Osteocyte (in vitro differentiated cells): ENCODE measurements around the gene GHRHR. TPM values are rescaled to one million over a fixed set of nuclear protein-coding genes. Genes with fewer than 3 reads are reported as not detected.
A peak's percentile ranks its signal among the peaks of the same experiment; 100 is the strongest.

ENCODE experiments used
- DNase-seq: peaks from one replicate; pipeline ENCODE4 v3.0.0; 2021; ENCODE audit warnings: mixed read lengths; ENCODE audit not compliant: unreplicated experiment; ENCODE audit errors: extremely low spot score
- H3K27ac Mint-ChIP-seq: one replicate; pipeline ENCODE4 v1.8.0; 2021; ENCODE audit warnings: mild to moderate bottlenecking, mixed read lengths; ENCODE audit not compliant: unreplicated experiment
- H3K27me3 Mint-ChIP-seq: one replicate; pipeline ENCODE4 v1.8.0; 2021; ENCODE audit warnings: mixed read lengths; ENCODE audit not compliant: unreplicated experiment
- H3K36me3 Mint-ChIP-seq: one replicate; pipeline ENCODE4 v1.8.0; 2021; ENCODE audit warnings: mixed read lengths; ENCODE audit not compliant: unreplicated experiment
- H3K4me1 Mint-ChIP-seq: one replicate; pipeline ENCODE4 v1.8.0; 2021; ENCODE audit warnings: mixed read lengths; ENCODE audit not compliant: unreplicated experiment
- H3K4me3 Mint-ChIP-seq: one replicate; pipeline ENCODE4 v1.8.0; 2021; ENCODE audit warnings: mild to moderate bottlenecking, moderate library complexity, mixed read lengths; ENCODE audit not compliant: unreplicated experiment
- H3K9me3 Mint-ChIP-seq: one replicate; pipeline ENCODE4 v1.8.0; 2021; ENCODE audit warnings: mixed read lengths; ENCODE audit not compliant: unreplicated experiment
- total RNA-seq: library from RNA; stranded (reverse); gene quantifications from 2 replicates; pipeline ENCODE4 v1.2.1, GENCODE V29; 2021
- TF ChIP-seq, protein P1 (sequence below): fragments of 200-600 bp; sonication (generic); IDR thresholded peaks from 2 replicates; pipeline ENCODE4 v1.5.0; 2021; ENCODE audit warnings: antibody characterized with exemption, mild to moderate bottlenecking, moderate library complexity

The GHRHR gene
- total RNA-seq, 1 donor from 2014 or later = not detected

DNA sequence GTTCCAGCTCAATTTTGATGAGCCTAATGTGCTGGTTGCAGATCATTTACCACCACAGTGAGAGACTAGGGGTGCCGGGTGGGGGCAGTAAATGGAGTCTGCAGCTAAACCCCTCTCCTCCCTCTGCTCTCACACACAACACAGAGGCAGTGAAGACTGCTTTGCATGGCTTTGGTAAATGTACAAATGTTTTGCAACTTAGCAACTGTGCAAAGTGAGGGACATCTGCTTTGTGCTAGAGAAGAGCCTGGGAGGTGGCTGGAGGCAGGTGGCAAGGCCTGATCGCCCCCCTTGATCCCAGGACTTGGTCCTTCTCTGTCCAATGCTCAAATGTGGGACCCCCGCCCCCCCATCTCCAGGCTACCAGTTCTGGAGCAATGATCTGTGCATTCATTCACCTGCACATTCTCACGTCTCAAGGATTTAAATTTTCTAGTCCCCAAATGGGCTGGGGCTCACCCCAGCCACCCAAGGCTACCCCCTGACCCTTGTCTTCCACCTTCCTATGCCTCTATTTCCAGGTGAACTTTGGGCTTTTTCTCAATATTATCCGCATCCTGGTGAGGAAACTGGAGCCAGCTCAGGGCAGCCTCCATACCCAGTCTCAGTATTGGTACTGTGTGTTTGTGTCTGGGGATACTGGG, 11.6 kb downstream of the GHRHR start:
- Mint-ChIP-seq H3K27me3 (peaks cover 72% of the 10 kb centered on the region), H3K27ac (no peak overlapping the region)

DNA sequence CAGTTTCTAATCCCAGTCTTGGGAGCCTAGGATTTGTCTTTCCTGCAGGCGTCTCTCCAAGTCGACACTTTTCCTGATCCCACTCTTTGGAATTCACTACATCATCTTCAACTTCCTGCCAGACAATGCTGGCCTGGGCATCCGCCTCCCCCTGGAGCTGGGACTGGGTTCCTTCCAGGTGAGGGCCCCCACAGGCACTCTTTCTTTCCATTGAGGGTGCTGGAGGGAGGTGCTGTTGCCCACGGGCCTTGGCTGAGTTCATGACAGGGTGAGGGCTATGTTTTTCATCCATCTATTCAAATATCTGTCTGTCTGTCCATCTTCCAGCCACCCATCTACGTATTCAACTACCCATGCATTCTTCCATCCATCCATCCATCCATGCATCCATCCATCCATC, 12.6 kb downstream of the GHRHR start:
- Mint-ChIP-seq H3K27ac (no peak overlapping the region), H3K4me1 (no peaks in the 10 kb centered on the region), H3K4me3 (no peak overlapping the region), H3K36me3 (no peaks in the 10 kb centered on the region), H3K9me3 (no peaks in the 10 kb centered on the region), H3K27me3 (peaks cover 72% of the 10 kb centered on the region)
- TF ChIP-seq, protein P1, sequence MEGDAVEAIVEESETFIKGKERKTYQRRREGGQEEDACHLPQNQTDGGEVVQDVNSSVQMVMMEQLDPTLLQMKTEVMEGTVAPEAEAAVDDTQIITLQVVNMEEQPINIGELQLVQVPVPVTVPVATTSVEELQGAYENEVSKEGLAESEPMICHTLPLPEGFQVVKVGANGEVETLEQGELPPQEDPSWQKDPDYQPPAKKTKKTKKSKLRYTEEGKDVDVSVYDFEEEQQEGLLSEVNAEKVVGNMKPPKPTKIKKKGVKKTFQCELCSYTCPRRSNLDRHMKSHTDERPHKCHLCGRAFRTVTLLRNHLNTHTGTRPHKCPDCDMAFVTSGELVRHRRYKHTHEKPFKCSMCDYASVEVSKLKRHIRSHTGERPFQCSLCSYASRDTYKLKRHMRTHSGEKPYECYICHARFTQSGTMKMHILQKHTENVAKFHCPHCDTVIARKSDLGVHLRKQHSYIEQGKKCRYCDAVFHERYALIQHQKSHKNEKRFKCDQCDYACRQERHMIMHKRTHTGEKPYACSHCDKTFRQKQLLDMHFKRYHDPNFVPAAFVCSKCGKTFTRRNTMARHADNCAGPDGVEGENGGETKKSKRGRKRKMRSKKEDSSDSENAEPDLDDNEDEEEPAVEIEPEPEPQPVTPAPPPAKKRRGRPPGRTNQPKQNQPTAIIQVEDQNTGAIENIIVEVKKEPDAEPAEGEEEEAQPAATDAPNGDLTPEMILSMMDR = no peak
- DNase-seq = no peak

More for the DNA sequence above, 11.6 kb downstream of the GHRHR start:
- H3K9me3 Mint-ChIP-seq = no peaks in the 10 kb centered on the region
- no peak overlapping the region for H3K4me3 Mint-ChIP-seq
- TF ChIP-seq, protein P1 = no peak
- no peaks in the 10 kb centered on the region for H3K4me1 Mint-ChIP-seq
- H3K36me3 Mint-ChIP-seq = no peaks in the 10 kb centered on the region
- no peak for DNase-seq

DNA sequence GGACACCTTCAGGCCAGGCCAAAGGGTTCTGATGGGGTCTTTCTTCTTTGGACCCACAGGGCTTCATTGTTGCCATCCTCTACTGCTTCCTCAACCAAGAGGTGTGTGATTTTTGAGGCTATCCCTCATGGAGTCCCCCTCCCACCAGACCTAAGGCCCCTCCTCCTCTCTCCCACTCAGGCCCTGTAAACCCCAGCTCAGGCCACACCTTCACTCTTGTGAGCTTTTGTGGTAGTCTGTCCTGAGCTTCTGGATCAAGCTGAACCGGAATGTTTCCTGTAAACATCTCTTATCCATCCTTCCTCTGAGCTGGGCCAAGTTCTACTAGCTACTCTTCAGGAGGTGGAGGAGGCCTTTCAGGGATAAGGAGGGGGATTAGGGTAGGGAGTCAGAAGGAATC, 13.5 kb downstream of the GHRHR start:
- no peak for DNase-seq
- peaks cover 63% of the 10 kb centered on the region for H3K27me3 Mint-ChIP-seq
- H3K27ac Mint-ChIP-seq = no peak overlapping the region
- no peaks in the 10 kb centered on the region for H3K4me1 Mint-ChIP-seq
- no peak overlapping the region for H3K4me3 Mint-ChIP-seq
- H3K36me3 Mint-ChIP-seq = no peaks in the 10 kb centered on the region
- TF ChIP-seq, protein P1 = no peak
- H3K9me3 Mint-ChIP-seq = no peaks in the 10 kb centered on the region

DNA sequence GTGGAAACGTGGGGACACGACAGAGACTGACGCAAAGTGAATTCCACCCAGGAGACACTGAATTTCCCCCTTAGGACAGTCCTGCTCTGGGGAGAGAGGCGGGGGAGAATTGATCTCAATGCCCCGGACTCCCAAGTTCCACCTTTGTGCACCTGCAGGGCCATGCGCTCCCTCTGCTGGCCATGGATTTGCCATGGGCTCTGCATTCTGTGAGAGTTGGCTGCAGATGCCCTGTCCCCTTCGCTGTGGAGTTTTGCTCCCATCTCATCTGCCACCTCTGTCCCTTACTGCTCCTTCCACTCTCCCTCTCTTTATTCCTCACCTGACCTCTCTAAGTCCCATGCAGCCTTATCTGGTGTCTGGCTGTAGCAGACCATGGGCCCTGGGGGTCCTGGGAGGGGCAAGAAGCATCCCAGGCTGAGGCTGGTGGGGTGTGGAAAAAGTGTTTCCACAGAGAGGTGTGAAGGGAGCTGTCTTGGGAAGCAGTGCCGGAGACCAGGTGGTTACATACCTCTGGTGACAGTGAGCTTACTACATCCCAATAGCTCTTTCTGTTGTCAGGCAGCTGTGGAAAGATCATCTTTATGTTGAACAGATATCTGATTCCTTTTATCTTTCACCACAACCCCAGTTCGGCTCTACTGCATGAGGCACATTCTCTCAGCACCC, 14.3 kb downstream of the GHRHR start:
- no peaks in the 10 kb centered on the region for H3K9me3 Mint-ChIP-seq
- H3K4me3 Mint-ChIP-seq = no peak overlapping the region
- TF ChIP-seq, protein P1 = peak; percentile 62
- no peaks in the 10 kb centered on the region for H3K36me3 Mint-ChIP-seq
- H3K27ac Mint-ChIP-seq = no peak overlapping the region
- no peak for DNase-seq
- no peaks in the 10 kb centered on the region for H3K4me1 Mint-ChIP-seq
- peaks cover 61% of the 10 kb centered on the region for H3K27me3 Mint-ChIP-seq

DNA sequence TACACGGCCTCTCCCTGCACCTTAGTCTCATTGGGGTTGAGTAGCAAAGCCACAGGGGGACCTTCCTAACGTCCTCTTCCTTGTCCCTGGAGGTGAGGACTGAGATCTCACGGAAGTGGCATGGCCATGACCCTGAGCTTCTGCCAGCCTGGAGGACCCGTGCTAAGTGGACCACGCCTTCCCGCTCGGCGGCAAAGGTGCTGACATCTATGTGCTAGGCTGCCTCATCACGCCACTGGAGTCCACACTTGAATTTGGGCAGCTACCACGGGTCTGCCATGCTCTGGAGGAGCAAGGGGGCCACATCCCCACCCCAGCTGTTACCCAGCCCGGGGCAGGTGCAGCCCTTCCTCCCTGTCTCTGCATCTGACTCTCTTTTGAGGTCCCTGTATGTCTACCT, 15.3 kb downstream of the GHRHR start:
- H3K9me3 Mint-ChIP-seq = no peaks in the 10 kb centered on the region
- peaks cover 3% of the 10 kb centered on the region for H3K4me1 Mint-ChIP-seq
- no peak overlapping the region for H3K27ac Mint-ChIP-seq
- H3K36me3 Mint-ChIP-seq = no peaks in the 10 kb centered on the region
- TF ChIP-seq, protein P1 = no peak
- no peak for DNase-seq
- H3K4me3 Mint-ChIP-seq = no peak overlapping the region
- peaks cover 64% of the 10 kb centered on the region for H3K27me3 Mint-ChIP-seq
